Urinary bladder (tissue), 4 donors: ENCODE data around the gene CD82. TPM values are rescaled to one million over a fixed set of nuclear protein-coding genes. Genes with fewer than 3 reads are reported as not detected.

Experiments
- DNase-seq: peaks from one replicate; pipeline ENCODE4 v3.0.0-alpha.2; 2015; ENCODE audit errors: extremely low spot score
- H3K27ac ChIP-seq: one replicate; pipeline ENCODE4 v1.5.1; 2013; ENCODE audit warnings: low read depth, mild to moderate bottlenecking, moderate library complexity
- H3K36me3 ChIP-seq: one replicate; pipeline ENCODE4 v1.6.1; 2013; ENCODE audit warnings: mild to moderate bottlenecking, moderate library complexity; ENCODE audit not compliant: insufficient read depth
- H3K4me1 ChIP-seq: one replicate; pipeline ENCODE4 v1.6.1; 2013; ENCODE audit warnings: mild to moderate bottlenecking, moderate library complexity; ENCODE audit not compliant: insufficient read depth
- H3K4me3 ChIP-seq: one replicate; pipeline ENCODE4 v1.5.1; 2013; ENCODE audit warnings: low read depth, low read length
- WGBS: extraction: QIAGEN DNeasy Blood & Tissue Kit; methylation state at CpG from one replicate; pipeline ENCODE4 v1.1.7; 2013; 5-methylcytosine and 5-hydroxymethylcytosine counted together
- polyA plus RNA-seq: library from polyadenylated mRNA; stranded (reverse); fragments of 200-250 nt; gene quantifications from one replicate; pipeline ENCODE4 v1.2.3, GENCODE V29; 2013
- total RNA-seq: library from RNA; depleted of rRNA; stranded (reverse); fragments of >200 nt; gene quantifications from one replicate; pipeline ENCODE4 v1.2.3, GENCODE V29; 2014
- donor health status: healthy with polysubstance abuse.
- donor health status: healthy.

Gene CD82
- total and polyA plus RNA-seq, 2 donors = 13.1 to 37.4 TPM

DNA sequence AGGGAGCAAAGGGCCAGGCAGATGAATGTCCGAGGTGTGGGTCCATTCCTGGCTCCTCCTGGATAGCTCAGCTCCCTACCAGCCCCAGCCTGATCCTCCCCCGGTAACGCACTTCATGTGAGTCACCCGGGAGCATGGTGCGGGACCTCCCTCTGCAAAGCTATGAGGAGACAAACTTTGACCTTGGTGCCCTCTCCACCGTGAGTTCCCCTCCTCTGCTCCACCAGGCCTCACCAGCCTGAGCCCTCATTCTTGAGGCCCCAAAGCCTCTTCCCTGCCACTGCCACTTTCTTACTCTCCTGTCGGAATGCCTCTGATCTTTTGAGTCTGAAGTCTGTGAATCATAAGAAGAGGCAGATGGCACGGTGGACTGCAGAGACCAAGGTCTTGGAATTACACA is 37.4 kb upstream of the CD82 start:
- WGBS = 77% methylated on average over 8 of the region's 8 CpGs
- H3K4me1 ChIP-seq = no peaks in the 10 kb centered on the region
- no peak for DNase-seq

DNA sequence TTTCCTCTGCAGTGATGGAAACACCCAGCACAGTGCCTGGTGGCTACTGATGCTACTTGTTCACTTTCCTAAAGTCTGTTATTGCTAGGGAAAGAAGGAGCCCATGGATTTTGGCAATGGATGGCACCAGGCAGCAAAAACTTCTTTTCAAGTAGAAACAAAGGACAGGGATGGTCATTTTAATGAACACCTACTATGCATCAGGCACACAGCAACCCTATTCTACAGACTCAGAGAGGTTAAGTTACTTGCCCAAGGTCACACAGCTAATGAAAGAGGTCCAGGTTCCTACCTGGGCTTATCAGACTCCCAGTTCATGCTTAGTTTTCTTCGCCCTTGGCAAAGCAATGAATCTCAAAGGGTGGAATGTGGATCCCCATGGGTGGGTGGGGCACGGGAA is 36.9 kb upstream of the CD82 start:
- no peak for DNase-seq
- H3K36me3 ChIP-seq = no peaks in the 10 kb centered on the region
- WGBS = 92% methylated on average over 2 of the region's 2 CpGs
- no peaks in the 10 kb centered on the region for H3K4me1 ChIP-seq
- H3K4me3 ChIP-seq = no peak overlapping the region
- no peak overlapping the region for H3K27ac ChIP-seq

More for the DNA sequence above, 37.4 kb upstream of the CD82 start:
- no peak overlapping the region for H3K27ac ChIP-seq
- no peaks in the 10 kb centered on the region for H3K36me3 ChIP-seq
- no peak overlapping the region for H3K4me3 ChIP-seq

DNA sequence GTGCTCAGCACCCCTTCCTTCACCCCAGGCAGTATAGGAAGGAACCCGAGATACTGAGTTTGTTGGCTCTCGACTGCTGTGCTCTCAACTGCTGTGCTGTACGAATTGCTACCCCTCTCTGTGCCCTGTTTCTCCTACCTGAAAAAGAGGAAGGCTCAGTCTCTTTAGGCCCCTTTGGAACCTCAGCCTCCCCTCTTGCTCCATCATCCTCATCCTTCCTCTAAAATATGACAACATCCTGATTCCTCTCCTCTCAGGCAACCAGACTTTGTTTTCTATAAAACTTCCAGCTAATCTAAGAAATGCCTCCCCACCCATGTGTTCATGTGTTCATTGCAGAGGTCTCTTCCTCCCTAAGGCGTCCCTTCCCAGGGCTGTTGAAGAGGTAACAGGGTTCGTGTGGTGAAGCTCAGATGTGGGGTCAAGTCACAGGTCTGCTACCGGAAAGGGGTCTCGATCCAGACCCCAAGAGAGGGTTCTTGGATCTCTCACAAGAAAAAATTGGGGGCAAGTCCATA is 35.5 kb upstream of the CD82 start:
- H3K4me3 ChIP-seq = no peak overlapping the region
- H3K27ac ChIP-seq = no peak overlapping the region
- H3K36me3 ChIP-seq = no peaks in the 10 kb centered on the region
- no peaks in the 10 kb centered on the region for H3K4me1 ChIP-seq
- WGBS = 89% methylated on average over 7 of the region's 7 CpGs
- DNase-seq = no peak

DNA sequence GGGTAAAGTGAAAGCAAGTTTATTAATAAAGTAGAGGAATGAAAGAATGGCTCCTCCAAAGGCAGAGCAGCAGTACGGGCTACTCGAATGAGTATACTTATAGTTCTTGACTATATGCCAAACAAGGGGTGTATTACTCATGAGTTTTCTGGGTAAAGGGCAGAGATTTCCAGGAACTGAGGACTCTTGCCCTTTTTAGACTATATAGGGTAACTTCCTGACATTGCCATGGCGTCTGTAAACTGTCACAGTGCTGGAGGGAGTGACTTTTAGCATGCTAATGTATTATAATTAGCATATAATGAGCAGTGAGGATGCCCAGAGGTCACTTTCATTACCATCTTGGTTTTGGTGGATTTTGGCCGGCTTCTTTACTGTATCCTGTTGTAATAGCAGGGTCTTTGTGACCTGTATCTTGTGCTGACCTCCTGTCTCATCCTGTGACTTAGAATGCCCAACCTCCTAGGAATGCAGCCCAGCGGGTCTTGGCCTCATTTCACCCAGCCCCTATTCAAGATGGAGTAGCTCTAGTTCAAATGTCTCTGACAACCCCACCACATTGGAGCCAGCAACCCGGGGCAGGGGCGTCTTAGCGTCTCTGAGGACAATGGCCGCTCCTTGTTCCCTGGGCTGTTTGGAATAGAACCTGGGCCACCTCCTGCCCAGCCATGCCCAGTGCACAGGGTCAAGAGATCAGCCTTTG is 34.9 kb upstream of the CD82 start:
- H3K4me1 ChIP-seq = no peaks in the 10 kb centered on the region
- H3K36me3 ChIP-seq = no peaks in the 10 kb centered on the region
- DNase-seq = no peak
- H3K27ac ChIP-seq = no peak overlapping the region
- 74% methylated on average over 9 of the region's 9 CpGs for WGBS
- no peak overlapping the region for H3K4me3 ChIP-seq

DNA sequence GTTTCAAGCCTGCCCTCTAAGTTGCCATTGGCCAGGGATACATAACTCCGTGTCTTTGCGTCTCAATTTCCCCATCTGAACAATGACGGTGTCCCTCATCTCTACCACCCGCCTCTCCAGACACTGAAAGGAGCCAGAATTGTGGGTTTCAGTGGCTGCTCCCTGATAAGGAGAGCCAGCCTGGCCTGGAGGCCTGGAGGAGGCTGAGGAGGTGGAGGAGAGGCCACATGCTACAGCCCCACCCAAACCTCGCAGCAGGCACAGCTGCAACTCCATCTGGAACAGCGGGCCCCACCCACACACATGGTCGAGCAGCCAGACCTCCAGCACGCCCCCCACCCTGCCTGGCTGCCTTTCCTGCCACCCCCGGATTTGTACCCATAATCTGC is 34.4 kb upstream of the CD82 start:
- H3K36me3 ChIP-seq = no peaks in the 10 kb centered on the region
- DNase-seq = no peak
- H3K27ac ChIP-seq = no peak overlapping the region
- no peaks in the 10 kb centered on the region for H3K4me1 ChIP-seq
- H3K4me3 ChIP-seq = no peak overlapping the region
- WGBS = 69% methylated on average over 9 of the region's 9 CpGs

DNA sequence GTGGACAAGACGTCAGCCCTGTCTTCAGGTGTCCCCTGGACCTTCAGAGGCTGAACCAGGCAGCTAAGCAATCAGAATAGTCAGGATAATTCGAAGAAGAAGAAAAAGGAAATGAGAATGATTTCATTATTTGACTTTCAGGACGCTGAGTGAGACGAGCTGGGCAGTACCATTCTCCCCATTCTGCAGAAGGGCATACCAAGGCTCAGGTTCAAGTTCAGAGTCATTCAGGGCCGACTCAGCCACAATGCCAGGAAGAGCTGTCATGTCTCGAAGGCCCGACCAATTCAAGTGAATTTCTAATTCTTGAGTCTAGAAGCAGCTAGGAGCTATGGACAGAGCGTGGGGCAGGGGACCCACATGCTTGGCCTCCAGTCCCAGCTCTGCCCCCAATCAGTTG is 33.8 kb upstream of the CD82 start:
- Histone ChIP-seq H3K27ac (no peak overlapping the region), H3K36me3 (no peaks in the 10 kb centered on the region), H3K4me3 (no peak overlapping the region), H3K4me1 (no peaks in the 10 kb centered on the region)
- DNase-seq = no peak
- WGBS = 90% methylated on average over 8 of the region's 8 CpGs

DNA sequence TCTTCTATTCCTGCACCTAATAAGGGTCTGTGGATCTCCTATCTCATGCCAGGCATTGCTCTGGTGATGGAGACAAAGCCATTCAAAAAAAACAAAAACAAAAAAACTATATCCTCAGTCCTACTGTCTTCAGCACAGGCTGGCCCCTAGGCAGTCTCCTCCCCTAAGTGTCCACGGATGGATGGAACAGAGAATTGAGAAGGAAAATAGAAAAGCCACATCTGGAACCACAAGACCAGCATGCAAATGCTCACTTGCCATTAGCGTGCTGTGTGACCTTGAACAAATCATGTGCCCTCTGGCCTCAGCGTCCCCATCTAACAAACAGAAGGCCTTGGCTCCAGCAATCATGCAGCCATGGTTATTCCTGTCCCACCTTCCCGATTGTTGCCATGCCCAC is 32.7 kb upstream of the CD82 start:
- no peaks in the 10 kb centered on the region for H3K4me1 ChIP-seq
- H3K27ac ChIP-seq = no peak overlapping the region
- no peak overlapping the region for H3K4me3 ChIP-seq
- WGBS = 75% methylated on average over 4 of the region's 4 CpGs
- no peak for DNase-seq
- no peaks in the 10 kb centered on the region for H3K36me3 ChIP-seq

DNA sequence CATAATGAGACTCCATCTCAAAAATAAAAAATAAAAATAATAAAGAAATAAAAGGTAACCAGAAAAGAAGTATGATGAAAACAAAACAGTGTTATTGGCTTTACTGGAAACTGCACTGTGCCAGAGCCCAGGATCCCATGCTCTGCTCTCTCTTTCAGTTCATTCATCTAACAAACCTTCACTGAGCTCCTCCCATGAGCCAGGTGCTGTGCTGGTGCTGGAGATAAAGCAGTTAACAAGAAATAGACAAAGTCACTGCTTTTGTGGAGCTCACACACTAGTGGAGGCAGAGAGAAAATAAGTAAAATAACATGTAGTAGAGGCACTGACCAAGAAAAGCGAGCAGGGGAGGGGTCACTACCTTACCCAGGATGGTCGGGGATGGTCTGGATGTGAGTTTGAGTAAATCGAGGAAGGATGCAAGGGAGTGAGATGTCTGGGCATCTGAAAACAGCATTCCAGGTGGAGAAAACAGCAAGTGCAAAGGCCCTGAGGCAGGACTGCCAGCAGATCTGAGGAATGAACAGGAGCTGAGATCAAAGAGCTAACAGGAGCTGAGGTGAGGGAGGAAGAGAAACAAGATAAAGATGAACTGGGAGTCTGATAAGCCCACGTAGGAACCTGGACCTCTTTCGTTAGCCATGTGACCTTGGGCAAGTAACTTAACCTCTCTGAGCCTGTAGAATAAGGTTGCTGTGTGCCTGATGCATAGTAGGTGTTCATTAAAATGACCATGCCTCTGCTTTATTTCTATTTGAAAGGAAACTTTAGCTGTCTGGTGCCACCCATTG is 31.3 kb upstream of the CD82 start:
- WGBS = 90% methylated on average over 5 of the region's 5 CpGs
- no peaks in the 10 kb centered on the region for H3K36me3 ChIP-seq
- no peaks in the 10 kb centered on the region for H3K4me1 ChIP-seq
- H3K27ac ChIP-seq = no peak overlapping the region
- no peak overlapping the region for H3K4me3 ChIP-seq
- DNase-seq = no peak

DNA sequence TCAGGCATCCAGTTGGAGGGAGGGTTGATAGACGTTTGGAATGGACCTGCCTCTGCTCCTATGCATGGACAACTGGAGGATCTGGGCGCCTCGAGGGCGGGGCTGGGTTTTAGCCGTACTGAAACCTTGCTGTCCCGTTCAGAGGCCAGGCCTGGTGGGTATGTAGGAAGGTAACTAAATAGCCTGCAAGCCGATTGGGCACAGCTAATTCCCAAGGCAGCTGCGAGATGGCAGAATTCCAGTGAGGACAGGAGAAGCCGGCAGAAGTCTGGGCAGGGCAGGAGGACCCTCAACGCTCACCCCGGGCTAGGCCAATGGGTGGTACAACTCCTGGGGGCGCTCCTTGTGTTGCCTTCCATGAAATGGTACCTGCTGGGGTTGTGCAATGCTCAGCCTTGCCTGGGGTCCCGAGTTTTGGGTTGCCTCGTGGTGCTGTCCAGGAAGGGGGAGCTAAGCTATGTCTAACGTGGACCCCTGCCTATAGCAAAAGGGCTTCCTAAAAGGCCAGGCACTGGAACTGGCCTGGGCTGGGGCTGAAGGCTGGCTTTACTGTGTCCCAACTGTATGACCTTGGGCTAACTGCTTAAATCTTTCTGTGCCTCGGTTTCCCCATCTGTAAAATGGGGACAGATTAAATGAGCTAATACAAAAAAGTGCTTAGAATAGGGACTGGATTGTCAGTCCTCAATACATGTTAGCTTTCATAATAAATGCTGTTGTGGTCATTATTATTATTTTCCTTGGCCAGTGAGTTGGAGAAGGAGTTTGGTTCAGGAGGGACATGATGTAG is 30.1 kb upstream of the CD82 start:
- Histone ChIP-seq H3K4me3 (no peak overlapping the region), H3K36me3 (no peaks in the 10 kb centered on the region), H3K27ac (no peak overlapping the region), H3K4me1 (no peaks in the 10 kb centered on the region)
- no peak for DNase-seq
- WGBS = 69% methylated on average over 16 of the region's 16 CpGs

DNA sequence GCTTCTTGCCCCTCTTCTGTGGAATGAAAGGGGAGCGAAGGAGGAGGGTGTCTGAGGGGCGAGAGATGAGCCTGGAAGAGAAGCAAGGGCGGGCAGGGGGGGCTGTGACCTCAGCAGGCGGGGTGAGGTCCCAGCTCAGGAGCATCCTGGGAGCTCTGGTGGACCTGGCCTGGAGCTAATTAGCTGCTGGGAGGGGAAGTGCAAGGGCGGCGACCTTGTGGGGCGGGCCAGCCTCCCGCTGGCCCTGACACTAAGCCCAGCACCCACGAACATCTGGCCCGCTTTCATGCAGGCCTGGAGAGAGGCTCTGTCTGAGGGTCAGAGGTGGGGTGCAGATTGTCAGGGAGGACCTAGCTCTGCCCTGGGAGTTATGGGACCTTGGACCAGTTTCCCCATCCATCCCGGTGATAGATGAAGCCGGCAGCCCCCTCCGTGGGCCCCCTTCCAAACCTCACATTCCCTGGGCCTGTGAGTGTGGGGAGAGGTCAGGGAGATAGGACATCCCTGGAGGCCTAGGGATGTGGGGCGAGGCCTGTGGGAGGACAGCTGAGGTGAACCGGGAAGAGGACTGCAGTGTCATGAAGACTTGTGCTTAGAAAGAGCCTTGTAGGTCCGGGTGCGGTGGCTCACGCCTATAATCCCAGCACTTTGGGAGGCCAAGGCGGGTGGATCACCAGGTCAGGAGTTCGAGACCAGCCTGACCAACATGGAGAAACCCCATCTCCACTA is 28.5 kb upstream of the CD82 start:
- Histone ChIP-seq H3K4me1 (no peaks in the 10 kb centered on the region), H3K27ac (no peak overlapping the region), H3K4me3 (no peak overlapping the region), H3K36me3 (no peaks in the 10 kb centered on the region)
- no peak for DNase-seq
- 87% methylated on average over 20 of the region's 20 CpGs for WGBS

DNA sequence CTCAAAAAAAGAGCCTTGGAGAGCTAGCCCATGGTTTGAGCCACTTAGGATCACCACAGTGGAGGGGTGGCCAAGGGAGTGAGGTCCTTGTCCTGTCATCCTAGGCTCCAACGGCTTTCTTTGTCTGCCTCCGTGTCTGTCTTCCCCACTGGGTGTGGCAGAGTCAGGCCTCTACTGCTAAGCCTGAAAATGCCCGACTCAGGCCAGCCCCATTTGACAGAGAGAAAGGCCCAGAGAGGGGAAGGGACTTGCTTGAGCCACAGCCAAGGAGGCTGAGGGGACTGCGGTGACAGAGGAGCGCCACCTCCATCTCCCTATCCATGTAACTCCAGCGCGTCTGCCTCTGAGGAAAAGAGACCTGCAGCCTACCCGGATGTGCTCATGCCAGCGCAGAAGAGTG is 27.8 kb upstream of the CD82 start:
- Histone ChIP-seq H3K4me3 (no peak overlapping the region), H3K36me3 (no peaks in the 10 kb centered on the region), H3K4me1 (no peaks in the 10 kb centered on the region), H3K27ac (no peak overlapping the region)
- WGBS = 89% methylated on average over 9 of the region's 9 CpGs
- no peak for DNase-seq

DNA sequence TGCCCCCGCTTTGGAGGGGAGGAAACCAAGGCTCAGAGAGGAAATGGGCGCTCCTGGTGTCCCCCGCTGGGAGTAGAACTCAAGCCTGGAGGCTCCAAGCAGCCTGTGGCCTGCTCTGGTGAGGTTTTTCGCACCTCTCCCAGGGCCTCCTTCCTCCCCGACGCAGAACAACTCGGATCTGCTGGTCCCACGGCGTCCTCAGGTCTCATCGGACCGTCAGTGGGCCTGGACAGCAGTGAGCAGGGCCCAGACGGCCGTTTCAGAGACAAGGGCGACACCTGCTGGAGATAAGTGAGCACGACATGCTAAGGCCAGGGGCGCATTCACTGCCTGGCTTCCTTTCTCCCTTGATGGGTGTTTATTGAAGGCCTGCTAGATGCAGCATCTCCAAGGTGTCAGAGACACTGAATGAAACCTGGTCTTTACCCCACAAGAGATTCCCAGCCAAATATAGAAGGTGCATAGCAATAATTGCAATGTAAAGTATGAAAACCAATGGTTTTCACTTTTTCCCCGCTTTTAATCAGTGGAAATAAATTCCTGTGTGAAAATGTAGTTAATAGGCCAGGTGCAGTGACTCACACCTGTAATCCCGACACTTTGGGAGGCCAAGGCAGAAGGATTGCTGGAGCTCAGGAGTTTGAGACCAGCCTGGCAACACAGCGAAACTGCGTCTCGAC is 26.9 kb upstream of the CD82 start:
- H3K4me1 ChIP-seq = no peaks in the 10 kb centered on the region
- H3K27ac ChIP-seq = no peak overlapping the region
- WGBS = 32% methylated on average over 21 of the region's 21 CpGs
- no peak overlapping the region for H3K4me3 ChIP-seq
- no peaks in the 10 kb centered on the region for H3K36me3 ChIP-seq
- no peak for DNase-seq

DNA sequence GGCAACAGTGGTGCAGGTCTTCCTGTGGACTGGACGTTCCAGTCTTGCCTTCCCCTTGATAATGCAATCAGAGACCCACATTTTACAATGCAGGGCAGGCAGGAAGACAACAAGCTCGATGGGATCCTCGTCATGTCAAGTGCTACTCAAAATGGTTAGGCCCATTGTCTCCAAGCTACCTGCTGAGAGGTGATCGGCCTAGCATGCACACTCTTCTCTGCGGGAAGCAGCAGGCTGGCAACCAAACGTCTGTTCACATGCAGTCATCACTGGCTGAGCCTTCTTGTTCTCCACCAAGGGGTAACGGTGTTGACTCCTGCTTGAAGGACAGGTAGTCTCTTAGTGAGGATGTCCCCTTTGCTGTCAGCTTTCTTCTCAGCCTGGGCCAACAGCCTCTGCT is 25.5 kb upstream of the CD82 start:
- Histone ChIP-seq H3K4me1 (no peaks in the 10 kb centered on the region), H3K27ac (no peak overlapping the region), H3K4me3 (no peak overlapping the region), H3K36me3 (no peaks in the 10 kb centered on the region)
- DNase-seq = no peak
- WGBS = 76% methylated on average over 7 of the region's 7 CpGs
